Kidney (tissue), 14 donors: ENCODE results near the gene UGT1A5. TPM values are rescaled to one million over a fixed set of nuclear protein-coding genes. Genes with fewer than 3 reads are reported as not detected.
A peak's percentile ranks its signal among the peaks of the same experiment; 100 is the strongest.

Experiments used
- DNase-seq, 5 donors: peaks; one replicate each; pipeline ENCODE4 v3.0.0-alpha.2; 2013 to 2020
- FAIRE-seq: peaks from 2 replicates; lab custom pipeline; 2012; peaks lifted over from hg19 to GRCh38; lab: Jason Lieb, UNC
- H3K27ac ChIP-seq, 2 donors: one replicate each; pipeline ENCODE4 v1.7.0; 2013; ENCODE audit warnings: low read depth in 2 of 2, low read length in 2 of 2, inconsistent platforms in 1 of 2
- H3K27me3 ChIP-seq: one replicate; pipeline ENCODE4 v1.7.1; 2013; ENCODE audit warnings: low read length, inconsistent platforms; ENCODE audit not compliant: control insufficient read depth, insufficient read depth
- H3K36me3 ChIP-seq, 3 donors: one replicate each; pipeline versions ENCODE4 v1.7.0 to v1.7.1; 2013; ENCODE audit warnings: low read length in 3 of 3, control low read depth in 1 of 3, inconsistent platforms in 1 of 3; ENCODE audit not compliant: insufficient read depth in 3 of 3, control insufficient read depth in 2 of 3
- H3K4me1 ChIP-seq, 3 donors: one replicate each; pipeline versions ENCODE4 v1.7.0 to v1.7.1; 2013; ENCODE audit warnings: low read length in 3 of 3, inconsistent platforms in 1 of 3, low read depth in 1 of 3; ENCODE audit not compliant: control insufficient read depth in 2 of 3, insufficient read depth in 2 of 3
- H3K4me3 ChIP-seq, 3 donors: one replicate each; pipeline versions ENCODE4 v1.7.0 to v1.8.1; 2013; ENCODE audit warnings: low read length in 3 of 3, control low read depth in 1 of 3, inconsistent platforms in 1 of 3
- H3K9ac ChIP-seq, 3 donors: one replicate each; pipeline versions ENCODE4 v1.7.0 to v1.7.1; 2013; ENCODE audit warnings: low read length in 3 of 3, control low read depth in 1 of 3, inconsistent platforms in 1 of 3
- H3K9me3 ChIP-seq, 3 donors: one replicate each; pipeline versions ENCODE4 v1.7.0 to v1.7.1; 2013; ENCODE audit warnings: low read length in 3 of 3, control low read depth in 1 of 3, inconsistent platforms in 1 of 3; ENCODE audit not compliant: control insufficient read depth in 2 of 3, insufficient read depth in 1 of 3
- CTCF ChIP-seq: IDR thresholded peaks from 3 replicates; pipeline ENCODE4 v1.5.1; 2012; ENCODE audit warnings: mild to moderate bottlenecking, moderate library complexity, borderline replicate concordance; ENCODE audit not compliant: insufficient read depth; ENCODE audit errors: extremely low read depth
- intact Hi-C: fragments of 100-400 bp; cut with DNase I; formaldehyde crosslinking; loops from one replicate; pipeline ENCODE4 v1.11.1; 2022
- polyA plus RNA-seq: library from polyadenylated mRNA; stranded (reverse); fragments of 350-450 nt; fragmentation: Illumina TruSeq; extraction: RNeasy Lipid Tissue Mini Kit (QIAGEN cat#74804); gene quantifications from one replicate; pipeline ENCODE4 v1.2.3, GENCODE V29; 2014; ENCODE audit warnings: low read depth, low replicate concordance; ENCODE audit not compliant: insufficient read depth
- total RNA-seq: library from RNA; stranded (reverse); fragmentation: NEBNext Ultra II Directional; extraction: Animal tissue kit (Norgen Biotek cat#: 25700); gene quantifications from one replicate; pipeline ENCODE4 v1.2.1, GENCODE V29; 2021
- donor health status: control.
- donor health status: control.
- donor health status: control.
- donor health status: control.
- donor health status: control.
- donor health status: DM: yes; HTN: yes; CAD: no.
- donor health status: Normal renal cell carcinoma (clear cell type).

The UGT1A5 gene
- total and polyA plus RNA-seq, 2 donors from 2014 or later = 2.1 TPM; not detected in 1

GRCh38 chr2:233817995-233818638, 105.4 kb downstream of the UGT1A5 start:
- no peaks in the 10 kb centered on the region for H3K27me3 ChIP-seq
- no peaks in the 10 kb centered on the region for H3K4me1 ChIP-seq
- no peak overlapping the region for H3K4me3 ChIP-seq
- no peaks in the 10 kb centered on the region for H3K9me3 ChIP-seq
- FAIRE-seq (no peak), DNase-seq (peak in 2 of 5 donors; percentile 27 to 37)
- H3K36me3 ChIP-seq = no peaks in the 10 kb centered on the region
- no peak overlapping the region for H3K27ac ChIP-seq
- intact Hi-C loops = no loop called here
- H3K9ac ChIP-seq = no peak overlapping the region
- no peak for TF ChIP-seq CTCF

DNA sequence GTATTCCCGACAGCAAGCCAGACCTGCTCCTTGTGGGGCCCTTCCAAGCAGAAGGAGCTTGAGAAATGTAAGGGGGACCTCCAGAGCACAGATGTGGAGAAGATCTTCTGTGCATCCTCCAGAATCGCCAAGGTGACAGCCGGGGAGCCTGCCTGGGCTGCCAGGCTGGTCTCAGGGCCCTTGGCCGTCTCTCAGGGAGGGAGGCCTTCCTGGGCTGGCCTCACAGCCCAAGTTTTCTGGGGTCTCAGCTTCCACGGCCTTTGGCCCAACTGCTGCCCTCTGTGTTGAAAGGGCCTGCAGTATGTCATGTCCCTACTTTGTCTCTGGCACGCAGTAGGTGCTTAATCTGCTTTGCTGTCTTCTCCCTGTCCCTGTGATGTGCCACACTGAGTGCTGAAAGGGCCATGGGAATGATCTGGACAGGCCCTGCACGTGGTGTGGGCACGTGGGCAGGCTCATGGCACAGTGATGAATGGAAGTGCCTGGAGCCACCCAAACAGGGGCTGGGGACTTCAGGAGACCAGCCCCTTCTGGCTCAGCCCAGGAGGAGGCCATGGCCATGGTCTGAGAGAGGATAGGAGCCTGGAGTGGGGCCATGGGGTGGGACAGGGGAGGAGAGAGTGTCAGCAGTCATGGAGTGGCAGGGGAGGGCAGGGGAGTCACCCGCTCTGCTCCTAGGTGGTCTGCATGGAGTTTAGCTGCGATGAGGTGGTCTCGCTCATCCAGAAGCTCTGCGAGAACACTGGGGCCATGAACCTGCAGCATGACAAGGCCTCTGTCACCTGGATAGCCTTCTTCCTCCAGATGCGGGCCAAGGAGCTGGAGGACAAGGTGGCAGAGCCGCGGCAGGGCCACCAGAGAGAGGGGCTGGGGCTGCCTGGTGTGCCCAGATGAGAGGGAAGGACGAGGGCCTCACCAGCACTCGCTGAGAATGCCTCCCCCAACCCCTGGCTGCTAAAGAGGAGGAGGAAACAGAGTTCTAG, 106.2 kb downstream of the UGT1A5 start:
- DNase-seq (peak in 2 of 5 donors; percentile 16 to 31), FAIRE-seq (no peak)
- Histone ChIP-seq H3K4me3 (no peak overlapping the region), H3K27ac (no peak overlapping the region), H3K4me1 (no peaks in the 10 kb centered on the region), H3K9me3 (no peaks in the 10 kb centered on the region), H3K36me3 (no peaks in the 10 kb centered on the region), H3K9ac (no peak overlapping the region), H3K27me3 (no peaks in the 10 kb centered on the region)
- intact Hi-C loops = no loop called here
- no peak for TF ChIP-seq CTCF

GRCh38 chr2:233819884-233820773, 107.4 kb downstream of the UGT1A5 start:
- Histone ChIP-seq H3K4me3 (no peak overlapping the region), H3K4me1 (no peaks in the 10 kb centered on the region), H3K27ac (no peak overlapping the region), H3K36me3 (no peaks in the 10 kb centered on the region), H3K9ac (no peak overlapping the region), H3K27me3 (no peaks in the 10 kb centered on the region), H3K9me3 (no peaks in the 10 kb centered on the region)
- DNase-seq (peak in 2 of 5 donors; percentile 14 to 56), FAIRE-seq (no peak)
- no peak for TF ChIP-seq CTCF
- intact Hi-C loops = no loop called here
